EL (cell line): ENCODE results near the gene RARA.

Experiments used
- DNase-seq: peaks from one replicate; pipeline ENCODE4 v3.0.0-alpha.2; 2016

The RARA gene

DNA sequence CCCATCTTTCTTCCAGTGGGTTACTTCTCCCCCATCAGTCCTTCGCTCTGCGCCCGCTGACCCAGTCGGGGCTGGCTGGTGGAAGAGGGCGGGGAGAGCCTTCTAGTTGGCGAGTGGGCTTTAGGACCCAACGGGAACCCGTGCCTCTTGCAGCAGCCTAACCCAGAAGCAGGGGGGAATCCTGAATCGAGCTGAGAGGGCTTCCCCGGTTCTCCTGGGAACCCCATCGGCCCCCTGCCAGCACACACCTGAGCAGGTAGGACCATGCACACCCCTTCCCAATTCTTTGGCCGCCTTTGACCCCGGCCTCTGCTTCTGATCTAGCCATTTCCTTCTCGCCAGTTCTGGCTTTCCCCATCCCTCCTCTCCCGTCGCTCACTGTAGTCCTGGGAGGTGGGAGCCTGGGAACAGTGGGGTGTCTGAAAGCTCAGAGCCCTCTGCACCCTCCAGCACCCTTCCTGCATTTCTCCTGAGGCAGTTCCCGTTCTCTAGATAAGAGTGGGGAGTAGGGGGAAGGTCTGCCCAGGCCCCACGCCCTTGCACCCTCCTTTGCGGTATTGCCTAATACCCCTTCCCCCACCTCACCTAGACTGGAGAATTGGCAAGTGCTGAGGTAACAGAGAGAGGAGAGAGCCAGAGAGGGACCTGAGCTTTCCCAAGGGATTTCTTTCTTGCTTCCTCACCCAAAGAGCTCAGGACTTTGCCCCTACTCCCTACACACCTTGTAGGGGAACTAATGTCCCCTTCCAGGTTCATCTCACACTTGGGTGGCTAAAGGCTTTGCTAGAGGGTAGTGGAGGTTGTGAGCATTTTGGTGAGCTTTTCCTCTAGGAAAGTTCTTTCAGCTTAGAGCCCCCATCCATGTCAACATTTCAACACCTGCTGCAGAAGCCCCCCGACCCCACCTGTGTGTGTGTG, at the start of gene RARA:
TSS of gene RARA (plus strand) at position 150 of the 918 bp plus-strand sequence. CDS start 22,039 bp downstream, outside the sequence.
- no peak for DNase-seq

DNA sequence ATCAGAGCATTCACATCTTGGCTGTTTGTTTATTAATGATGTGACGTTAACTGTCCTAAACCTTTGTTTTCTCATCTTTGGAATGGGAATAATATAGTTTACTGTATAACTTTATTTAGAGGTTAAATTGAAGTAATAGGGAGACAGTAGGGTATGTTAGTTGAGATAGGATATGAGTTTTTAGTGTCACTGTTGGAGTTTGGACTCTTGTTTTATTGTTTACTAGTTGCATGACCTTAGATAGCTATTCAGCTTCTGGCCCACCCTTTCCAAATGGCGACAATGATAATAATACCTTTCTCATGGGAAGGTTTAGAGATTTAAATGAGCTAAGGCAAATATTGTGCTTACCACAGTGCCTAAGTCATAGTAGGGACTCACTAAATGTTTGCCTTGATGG, 49.5 kb upstream of the RARA start:
- no peak for DNase-seq

DNA sequence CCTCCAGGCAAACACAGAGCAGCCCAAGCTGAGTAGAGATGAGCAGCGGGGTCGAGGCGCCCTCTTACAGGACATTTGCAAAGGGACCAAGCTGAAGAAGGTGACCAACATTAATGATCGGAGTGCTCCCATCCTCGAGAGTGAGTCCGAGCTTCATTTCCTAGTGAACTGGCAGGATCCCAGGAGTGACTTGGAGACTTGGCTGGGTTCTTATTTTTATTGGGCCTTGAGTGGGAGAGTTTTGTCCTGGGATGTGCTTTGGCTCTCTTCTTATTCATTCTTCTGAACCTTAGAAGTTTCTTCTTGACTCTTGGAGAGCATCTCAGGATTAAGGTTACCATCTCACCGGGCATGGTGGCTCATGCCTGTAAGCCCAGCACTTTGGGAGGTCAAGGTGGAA, 48.5 kb upstream of the RARA start:
- no peak for DNase-seq

DNA sequence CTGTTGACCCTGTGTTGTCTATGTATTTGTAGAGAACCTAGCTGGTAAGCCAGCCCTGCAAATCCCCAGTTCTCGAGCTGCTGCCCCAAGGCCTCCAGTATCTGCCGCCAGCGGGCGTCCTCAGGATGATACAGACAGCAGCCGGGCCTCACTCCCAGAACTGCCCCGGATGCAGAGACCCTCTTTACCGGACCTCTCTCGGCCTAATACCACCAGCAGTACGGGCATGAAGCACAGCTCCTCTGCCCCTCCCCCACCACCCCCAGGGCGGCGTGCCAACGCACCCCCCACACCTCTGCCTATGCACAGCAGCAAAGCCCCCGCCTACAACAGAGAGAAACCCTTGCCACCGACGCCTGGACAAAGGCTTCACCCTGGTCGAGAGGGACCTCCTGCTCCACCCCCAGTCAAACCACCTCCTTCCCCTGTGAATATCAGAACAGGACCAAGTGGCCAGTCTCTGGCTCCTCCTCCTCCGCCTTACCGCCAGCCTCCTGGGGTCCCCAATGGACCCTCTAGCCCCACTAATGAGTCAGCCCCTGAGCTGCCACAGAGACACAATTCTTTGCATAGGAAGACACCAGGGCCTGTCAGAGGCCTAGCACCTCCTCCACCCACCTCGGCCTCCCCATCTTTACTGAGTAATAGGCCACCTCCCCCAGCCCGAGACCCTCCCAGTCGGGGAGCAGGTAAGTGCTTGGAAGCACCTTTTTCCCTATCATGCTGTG, 44.4 kb upstream of the RARA start:
- no peak for DNase-seq

DNA sequence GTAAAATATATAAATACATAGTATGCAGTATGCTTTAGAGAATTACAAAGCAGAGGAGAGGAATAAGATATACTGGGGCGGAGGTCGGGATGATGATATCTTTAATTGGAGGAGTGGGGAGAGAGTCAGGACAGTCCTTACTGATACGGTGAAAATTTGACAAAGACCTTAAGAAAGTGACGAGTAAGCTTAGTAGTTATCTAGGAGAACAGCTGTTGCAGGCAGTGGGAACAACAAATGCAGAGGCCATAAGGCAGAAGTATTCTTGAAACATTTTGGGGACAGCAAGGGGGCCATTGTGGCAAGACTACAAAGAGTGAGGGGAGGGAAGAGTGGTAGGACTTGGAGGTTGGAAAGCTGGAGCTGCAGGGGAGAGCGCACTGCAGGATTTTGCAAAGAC, 43.6 kb upstream of the RARA start:
- DNase-seq = no peak

DNA sequence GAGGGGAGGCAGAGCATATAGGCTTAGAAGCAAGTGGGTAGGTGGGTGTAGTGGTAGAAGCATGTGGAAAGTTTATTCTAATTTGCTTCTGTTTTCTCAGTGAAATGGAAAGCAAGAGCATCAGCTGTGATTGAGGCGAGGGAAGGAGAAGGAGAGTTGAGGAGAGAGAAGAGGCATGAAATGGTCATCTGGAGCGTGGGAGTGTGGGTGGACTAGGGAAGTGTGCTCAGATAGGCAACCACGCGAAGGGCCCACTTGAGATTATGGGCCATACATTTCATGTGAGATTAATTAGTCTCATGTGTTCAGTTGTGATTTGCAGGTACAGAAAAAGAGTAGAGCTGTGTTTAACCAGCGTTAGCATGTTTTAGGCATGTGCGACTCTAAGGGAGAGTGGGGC, 42.1 kb upstream of the RARA start:
- DNase-seq = no peak

DNA sequence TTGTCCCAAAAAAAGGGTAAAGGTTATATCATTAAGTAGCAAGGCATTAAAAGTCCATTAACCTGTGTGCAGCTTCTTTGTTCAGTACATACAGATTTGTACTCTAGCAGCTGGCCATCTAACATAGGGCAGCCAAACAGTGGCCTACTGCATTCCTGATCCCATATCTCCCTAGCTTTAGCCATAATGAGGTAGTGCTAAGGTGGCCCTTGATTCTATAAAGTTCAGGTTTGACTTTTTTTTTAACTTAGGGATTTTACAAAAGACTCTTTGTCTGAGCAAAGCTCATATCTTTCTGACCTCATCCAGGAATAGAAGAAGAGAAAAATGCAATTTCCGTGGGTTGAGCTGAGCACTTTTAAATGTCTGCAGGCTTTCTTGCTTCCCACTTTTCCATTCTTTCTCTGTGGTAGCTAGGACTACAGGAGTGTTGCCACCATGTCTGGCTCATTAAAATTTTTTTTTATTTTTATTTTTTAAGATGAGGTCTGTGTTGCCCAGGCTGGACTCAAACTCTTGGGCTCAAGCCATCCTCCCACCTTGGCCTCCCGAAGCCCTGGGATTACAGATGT, 40.8 kb upstream of the RARA start:
- DNase-seq = no peak

DNA sequence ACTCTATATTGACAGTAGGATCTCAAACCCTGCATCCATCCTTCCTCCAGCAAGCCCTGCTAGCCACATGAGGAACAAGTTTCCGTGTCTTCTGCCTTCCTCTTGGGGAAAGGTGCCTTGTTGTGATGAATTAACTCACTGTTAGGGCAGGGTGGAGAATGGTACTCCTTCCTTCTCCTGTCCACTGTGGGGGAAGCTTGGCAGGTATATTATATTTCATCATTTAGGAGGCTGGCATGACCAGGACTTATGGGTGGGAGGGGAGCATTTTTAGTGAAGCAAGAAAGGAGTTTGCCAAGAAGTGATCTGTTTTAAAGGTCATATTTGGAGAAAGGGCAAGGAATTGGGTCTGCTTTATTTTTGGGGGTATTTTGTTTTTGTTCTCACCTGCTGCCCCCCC, 30.6 kb upstream of the RARA start:
- DNase-seq = no peak

DNA sequence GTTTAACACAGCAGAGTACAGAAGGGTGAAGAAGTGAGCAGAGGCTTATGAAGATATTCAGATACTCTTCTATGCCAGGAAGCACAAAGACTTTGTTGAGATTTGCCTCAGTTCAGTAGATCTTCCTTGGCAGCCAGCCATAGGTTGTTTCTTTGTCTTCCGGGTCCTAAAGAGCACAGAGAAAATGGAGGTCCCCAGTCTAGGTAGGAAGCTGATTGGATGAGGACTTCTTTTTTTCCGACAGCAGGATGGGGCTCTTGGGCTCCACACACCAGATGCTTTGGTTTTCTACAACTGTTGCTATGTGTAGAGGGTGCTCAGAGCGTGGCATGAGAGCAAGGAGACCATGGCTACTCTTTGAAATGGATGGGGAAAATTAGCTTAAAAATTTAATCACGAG, 29.6 kb upstream of the RARA start:
- DNase-seq = no peak

DNA sequence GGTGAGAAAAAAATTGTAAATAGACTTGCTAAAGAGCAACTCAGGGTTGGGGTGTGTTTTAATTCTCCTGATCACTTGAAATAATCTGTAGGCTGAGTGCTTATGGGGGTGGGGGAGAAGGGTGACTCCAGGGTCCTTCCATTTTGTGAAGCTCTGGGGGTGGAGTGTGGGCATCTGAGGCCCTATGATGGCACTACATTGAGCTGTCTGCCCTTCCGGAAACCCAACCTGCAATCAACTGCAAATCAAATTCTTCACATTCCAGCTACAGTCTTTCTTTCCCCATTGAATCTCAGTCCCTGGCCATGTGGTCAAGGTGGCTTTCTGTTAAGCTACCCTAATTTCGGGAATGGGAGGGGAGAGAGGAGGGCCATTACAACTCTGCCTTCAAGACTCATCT, 27.3 kb upstream of the RARA start:
- DNase-seq = peak; percentile 22

DNA sequence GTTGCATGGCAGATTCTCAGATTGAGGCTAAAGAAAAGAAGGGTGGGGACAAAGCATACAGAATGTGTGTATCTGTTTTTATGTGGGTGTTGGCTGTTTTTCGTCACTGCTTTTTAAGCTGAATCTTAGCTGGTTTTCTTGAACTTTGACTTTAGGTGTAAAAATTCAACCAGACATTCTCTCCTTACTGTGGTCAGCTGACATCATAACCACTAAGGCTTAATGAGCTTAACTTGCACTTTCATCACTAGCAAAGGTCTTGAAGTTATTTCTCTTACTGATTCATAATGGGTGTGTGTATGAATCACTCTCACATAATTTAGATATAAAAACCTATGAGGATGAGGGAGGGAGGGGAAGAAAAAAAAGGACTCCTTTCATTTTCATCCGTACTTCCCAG, 25.3 kb upstream of the RARA start:
- DNase-seq = peak; percentile 94

DNA sequence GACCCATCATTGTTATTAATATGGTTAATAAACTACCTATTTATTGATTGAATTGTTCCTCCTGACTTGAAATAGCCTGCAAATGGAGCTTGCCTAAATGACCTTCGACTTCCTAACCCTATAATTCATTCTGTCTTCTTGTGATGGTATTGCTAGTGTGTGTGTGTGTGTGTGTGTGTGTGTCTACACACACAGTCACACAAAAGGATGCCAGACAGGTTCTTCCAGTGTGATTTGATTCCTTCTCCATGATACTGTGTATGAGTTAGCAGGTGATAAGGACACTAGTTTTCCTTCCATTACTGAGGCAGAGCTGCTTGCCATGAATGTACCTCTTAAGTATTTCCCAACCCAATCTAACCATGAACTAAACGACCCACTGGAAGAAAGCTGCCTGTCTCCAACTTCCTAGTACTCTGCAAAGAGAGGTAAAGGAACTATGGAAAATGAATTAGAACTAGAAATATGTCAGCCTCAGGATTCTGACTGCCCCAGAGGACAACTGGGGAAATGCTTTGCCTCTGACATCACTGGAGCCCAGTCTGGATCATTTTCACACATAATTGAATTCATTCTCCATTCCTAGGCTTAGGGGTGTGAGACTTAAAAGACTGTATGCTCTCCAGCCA, 24.8 kb upstream of the RARA start:
- DNase-seq = peak; percentile 90

DNA sequence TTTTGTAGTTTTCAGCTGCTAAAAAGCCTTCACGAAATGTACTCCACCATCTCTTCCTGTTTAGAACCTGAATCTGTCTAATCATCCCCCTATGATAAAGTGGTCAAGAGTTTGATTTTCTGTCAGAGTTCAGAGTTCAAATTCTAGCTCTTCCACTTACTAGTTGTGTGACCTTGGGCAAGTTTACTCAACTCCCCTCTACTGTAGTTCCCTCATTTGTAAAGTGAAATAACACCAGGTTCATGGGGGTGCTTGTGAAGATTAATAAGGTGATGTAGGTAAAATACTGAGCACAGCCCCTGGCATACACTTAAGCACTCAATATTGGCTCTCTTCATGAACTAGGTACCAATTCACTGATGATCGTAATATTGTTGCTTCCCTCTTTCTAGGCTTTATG, 22.5 kb upstream of the RARA start:
- no peak for DNase-seq

DNA sequence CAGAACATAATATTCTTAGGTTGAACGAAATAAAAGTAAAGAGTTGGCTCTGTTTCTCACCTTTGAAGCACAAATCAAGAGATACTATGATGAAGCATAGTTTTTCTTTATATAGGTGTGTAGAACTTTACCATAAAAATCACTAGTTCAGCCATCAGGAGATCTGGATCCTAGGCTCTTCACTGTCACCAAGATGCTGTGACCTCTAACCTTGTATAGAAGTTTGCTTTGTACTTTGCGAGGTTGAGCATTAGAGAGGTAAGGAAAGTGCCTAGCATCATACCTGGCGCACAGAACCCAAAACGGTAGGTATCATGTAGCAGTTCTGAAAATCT, 21.9 kb upstream of the RARA start:
- DNase-seq = no peak

DNA sequence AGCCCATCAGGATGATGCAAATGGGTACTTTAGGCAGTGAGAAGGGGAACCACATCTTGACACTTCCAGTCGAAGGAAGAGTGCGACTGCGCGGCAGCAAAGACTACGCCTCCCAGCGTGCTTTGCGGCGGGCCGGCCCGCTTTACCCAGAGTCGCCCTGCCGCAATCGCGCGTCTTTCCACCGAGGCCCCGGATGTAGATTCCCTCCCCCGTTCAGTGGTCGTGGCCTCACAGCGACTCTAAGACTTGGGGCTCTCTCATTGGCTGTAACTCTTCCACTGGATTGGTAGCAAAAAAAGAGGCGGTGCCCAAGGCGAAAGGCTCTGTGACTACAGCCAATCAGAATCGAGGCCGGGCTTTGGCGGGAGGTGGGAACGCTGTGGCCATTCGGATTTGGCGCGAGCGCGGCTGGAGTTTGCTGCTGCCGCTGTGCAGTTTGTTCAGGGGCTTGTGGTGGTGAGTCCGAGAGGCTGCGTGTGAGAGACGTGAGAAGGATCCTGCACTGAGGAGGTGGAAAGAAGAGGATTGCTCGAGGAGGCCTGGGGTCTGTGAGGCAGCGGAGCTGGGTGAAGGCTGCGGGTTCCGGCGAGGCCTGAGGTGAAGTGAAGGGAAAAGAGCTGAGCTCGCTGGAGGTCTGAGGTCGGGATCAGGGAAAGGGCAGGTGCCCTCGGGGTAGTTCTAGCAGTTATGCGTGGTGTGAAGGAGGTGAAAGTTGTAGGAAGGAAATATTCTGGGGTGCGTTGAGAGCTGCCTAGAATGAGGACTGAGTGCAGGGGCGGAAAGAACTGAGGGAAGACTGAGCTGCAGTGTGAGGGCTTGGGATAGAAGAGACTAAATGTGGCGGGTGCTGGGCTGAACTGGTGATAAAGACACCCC, 21.2 kb upstream of the RARA start, which contains the start of gene CDC6:
TSS of gene CDC6 (plus strand) at position 386 of the 876 bp plus-strand sequence. CDS start 1,542 bp downstream, outside the sequence.
- peak; percentile 100 for DNase-seq

DNA sequence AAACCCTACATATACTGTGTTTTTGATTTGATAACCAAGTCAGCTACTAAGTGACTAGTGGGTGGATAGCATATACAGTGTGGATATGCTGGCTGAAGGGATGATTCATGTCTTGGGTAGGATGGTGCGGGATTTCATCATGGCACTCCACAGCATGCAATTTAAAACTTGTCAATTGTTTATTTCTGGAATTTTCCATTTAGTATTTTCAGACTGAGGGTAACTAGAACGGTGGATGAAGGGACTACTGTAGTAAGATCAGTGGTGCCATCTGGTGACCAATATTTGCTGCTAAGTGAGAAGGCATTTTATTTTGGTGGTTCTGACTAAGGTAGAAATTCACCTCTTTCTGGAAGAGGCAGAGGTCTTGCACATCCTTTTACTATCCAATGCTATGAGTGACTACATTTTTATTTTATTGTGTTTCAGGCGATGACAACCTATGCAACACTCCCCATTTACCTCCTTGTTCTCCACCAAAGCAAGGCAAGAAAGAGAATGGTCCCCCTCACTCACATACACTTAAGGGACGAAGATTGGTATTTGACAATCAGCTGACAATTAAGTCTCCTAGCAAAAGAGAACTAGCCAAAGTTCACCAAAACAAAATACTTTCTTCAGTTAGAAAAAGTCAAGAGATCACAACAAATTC, 18.2 kb upstream of the RARA start:
- peak; percentile 85 for DNase-seq

DNA sequence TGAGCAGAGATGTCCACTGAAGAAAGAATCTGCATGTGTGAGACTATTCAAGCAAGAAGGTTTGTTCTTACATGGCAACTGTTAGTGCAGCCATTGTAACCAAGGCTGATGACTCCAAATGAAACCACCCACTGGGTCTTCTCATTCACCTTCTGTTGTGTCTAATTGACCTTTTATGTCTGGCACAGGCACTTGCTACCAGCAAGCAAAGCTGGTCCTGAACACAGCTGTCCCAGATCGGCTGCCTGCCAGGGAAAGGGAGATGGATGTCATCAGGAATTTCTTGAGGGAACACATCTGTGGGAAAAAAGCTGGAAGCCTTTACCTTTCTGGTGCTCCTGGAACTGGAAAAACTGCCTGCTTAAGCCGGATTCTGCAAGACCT, 17.7 kb upstream of the RARA start:
- no peak for DNase-seq

DNA sequence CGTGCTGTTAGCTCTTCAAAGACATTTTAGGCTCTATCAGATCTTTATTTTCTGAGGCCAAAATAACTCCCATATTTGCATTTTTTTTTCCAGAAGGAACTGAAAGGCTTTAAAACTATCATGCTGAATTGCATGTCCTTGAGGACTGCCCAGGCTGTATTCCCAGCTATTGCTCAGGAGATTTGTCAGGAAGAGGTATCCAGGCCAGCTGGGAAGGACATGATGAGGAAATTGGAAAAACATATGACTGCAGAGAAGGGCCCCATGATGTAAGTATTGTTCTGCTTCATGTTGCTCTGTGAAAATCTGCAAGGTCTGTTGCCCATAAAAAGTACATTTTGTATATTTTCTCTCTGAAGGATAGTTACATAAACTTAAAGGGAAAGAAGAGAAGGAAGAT, 15.6 kb upstream of the RARA start:
- no peak for DNase-seq

DNA sequence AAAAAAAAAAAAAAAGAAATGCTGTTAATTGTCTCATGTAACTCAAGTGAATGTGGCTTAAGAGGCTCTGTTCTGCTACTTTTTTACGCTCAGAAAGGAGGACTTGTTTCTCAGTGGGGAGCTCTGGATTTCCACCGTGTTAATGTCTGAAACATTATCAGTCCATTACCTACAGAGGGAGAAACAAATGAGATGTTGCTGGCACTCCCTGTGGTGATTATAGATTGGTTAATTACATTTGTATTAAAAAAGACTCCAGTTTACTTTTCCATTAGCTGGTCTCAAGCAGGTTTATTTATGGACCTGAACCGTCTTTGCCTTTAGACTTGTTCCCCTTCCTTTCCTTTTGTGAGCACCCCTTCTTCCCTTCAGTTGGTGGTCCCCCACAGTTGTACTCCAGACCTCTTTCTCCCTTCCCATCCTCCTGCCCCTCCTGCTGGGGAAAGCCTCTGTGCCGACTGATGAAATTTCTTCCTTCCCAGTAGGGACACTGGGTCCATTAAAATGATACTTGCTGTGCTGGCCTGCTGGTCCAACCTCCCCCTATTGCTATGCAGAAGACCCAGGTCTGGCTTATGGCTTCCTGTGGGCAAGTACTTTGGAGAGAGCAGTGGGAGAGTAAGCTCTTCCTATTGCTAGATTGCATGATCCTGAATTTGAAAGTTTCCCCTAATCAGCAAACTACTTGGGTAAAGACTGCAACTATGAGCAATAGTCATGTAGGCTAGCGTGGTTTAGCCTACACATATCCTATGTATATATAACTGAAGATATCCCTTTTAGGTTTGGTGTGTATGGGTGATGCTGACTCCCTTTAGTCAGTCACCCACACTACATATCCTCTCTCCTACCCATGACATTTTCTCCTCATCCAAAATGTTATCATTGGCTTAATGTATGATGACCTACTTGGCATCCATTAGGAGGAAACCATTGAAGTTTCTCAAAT, 13.2 kb upstream of the RARA start:
- no peak for DNase-seq

DNA sequence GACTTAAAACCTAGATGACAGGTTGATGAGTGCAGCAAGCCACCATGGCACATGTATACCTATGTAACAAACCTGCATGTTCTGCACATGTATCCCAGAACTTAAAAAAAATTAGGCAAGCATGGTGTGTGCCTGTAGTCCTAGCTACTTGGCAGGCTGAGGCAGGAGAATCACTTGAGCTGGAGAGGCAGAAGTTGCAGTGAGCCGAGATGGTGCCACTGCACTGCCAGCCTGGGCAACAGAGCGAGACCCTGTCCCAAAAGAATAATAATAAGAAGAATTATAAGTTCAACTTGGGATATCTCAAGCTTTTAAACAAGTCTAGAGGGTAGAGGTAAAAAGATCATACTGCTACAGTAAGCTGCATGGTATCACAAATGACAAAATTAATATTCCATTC, 11.5 kb upstream of the RARA start:
- no peak for DNase-seq

DNA sequence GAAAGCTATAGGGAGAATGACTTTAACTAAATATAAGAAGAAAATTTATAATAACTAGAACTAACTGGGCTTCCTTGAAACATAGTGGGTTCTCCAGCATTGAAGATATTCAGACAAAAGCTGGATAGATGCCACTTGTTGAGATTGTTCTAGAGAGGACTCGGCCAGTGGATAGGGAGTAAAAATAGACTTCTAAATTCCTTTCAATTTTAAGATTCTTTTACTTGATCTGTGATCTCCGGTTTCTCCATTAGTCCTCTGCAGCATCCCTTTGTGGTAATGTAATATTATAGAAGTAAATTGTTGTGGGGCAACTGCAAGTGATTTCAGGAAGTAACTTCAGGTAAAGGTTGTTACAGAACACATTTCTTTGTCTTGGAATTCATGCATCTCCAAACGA, 10.3 kb upstream of the RARA start:
- no peak for DNase-seq
